ENCODE data around the gene MCM6. TPM values are rescaled to one million over a fixed set of nuclear protein-coding genes. Genes with fewer than 3 reads are reported as not detected.

Gene MCM6
- polyA plus RNA-seq, 1 of the 3 experiments (the other 2 are of a cell fraction), result 18.4 TPM

DNA sequence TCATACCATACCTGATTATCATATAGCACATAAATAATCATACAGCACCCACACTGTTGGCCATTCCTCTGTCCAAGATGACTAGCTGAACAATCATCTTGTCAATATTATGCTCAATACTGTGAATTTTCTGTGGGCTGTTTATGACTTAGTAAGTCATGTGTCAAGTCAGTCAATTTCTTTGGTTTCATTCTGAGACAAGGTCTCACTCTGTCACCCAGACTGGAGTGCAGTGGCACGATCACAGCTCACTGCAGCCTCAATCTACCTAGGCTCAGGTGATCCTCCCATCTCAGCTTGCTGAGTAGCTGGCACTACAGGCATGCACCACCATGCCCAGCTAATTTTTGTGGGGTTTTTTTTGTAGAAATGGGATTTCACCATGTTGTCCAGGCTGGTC, 5.7 kb downstream of the MCM6 start:
- ChIA-PET CTCF (interaction anchor here (1.3 kb wide), 1 partner anchor 26 kb away, joined by 4 read pairs; no protein-coding TSS in a partner anchor), POLR2A (no interaction called here)
- Histone ChIP-seq H3K9me2 (no peaks in the 10 kb centered on the region), H3F3A (replicated peaks; ENCODE audit: insufficient read depth) (peaks cover 3% of the 10 kb centered on the region), H3K27ac (ENCODE audit: low read depth in 2 of 2, low read length in 1 of 2) (no peak overlapping the region), H3K36me3 (replicated peaks in 1 of 2; ENCODE audit: control insufficient read depth in 1 of 2, insufficient read depth in 2 of 2, low read length in 1 of 2) (peaks cover 46 to 52% of the 10 kb centered on the region in 2 experiments), H3K4me2 (no peak overlapping the region), H2AFZ (ENCODE audit: low read depth) (no peak overlapping the region), H3K9ac (no peak overlapping the region), H3K9me3 (no peaks in the 10 kb centered on the region), H4K20me1 (ENCODE audit: insufficient read depth) (no peaks in the 10 kb centered on the region), H3K79me2 (ENCODE audit: insufficient read depth) (peaks cover 13% of the 10 kb centered on the region; the same call in 1 of the 2 replicates), H3K4me3 (ENCODE audit: low read depth in 2 of 2, low read length in 1 of 2) (no peak overlapping the region), H3K27me3 (ENCODE audit: insufficient read depth) (no peaks in the 10 kb centered on the region), H3K4me1 (ENCODE audit: control insufficient read depth in 1 of 2, insufficient read depth in 2 of 2, low read depth in 1 of 2, low read length in 1 of 2) (peaks cover 0 to 5% of the 10 kb centered on the region in 2 experiments; a peak in 1 of 4 replicates)
- no peak for DNase-seq
- TF ChIP-seq RCOR1 (IDR thresholded peaks at IDR 0.05; ENCODE audit: low read length), result no peak
- TF ChIP-seq, protein P1, sequence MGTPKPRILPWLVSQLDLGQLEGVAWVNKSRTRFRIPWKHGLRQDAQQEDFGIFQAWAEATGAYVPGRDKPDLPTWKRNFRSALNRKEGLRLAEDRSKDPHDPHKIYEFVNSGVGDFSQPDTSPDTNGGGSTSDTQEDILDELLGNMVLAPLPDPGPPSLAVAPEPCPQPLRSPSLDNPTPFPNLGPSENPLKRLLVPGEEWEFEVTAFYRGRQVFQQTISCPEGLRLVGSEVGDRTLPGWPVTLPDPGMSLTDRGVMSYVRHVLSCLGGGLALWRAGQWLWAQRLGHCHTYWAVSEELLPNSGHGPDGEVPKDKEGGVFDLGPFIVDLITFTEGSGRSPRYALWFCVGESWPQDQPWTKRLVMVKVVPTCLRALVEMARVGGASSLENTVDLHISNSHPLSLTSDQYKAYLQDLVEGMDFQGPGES (IDR thresholded peaks at IDR 0.05; ENCODE audit: low read depth, low read length), result no peak
- TF ChIP-seq RXRA (IDR thresholded peaks at IDR 0.05; ENCODE audit: borderline replicate concordance, low read depth), result no peak
- no peak for TF ChIP-seq RFX5 (IDR thresholded peaks at IDR 0.05; ENCODE audit: low read length)
- TF ChIP-seq GATA2 (CRISPR knock-in tag; IDR thresholded peaks at IDR 0.05), result no peak
- TF ChIP-seq GABPA (IDR thresholded peaks at IDR 0.05; ENCODE audit: low read depth), result no peak
- TF ChIP-seq, protein P2, sequence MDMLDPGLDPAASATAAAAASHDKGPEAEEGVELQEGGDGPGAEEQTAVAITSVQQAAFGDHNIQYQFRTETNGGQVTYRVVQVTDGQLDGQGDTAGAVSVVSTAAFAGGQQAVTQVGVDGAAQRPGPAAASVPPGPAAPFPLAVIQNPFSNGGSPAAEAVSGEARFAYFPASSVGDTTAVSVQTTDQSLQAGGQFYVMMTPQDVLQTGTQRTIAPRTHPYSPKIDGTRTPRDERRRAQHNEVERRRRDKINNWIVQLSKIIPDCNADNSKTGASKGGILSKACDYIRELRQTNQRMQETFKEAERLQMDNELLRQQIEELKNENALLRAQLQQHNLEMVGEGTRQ (IDR thresholded peaks at IDR 0.05; ENCODE audit: borderline replicate concordance, low read depth, low read length), result no peak
- no peak for TF ChIP-seq MXI1 (IDR thresholded peaks at IDR 0.05; ENCODE audit: low read depth, low read length)
- TF ChIP-seq FOXM1 (IDR thresholded peaks at IDR 0.05; ENCODE audit: low read depth), result no peak
- no peak for TF ChIP-seq TEAD4 (IDR thresholded peaks at IDR 0.05; ENCODE audit: borderline replicate concordance, insufficient read depth)
- TF ChIP-seq, protein P3, sequence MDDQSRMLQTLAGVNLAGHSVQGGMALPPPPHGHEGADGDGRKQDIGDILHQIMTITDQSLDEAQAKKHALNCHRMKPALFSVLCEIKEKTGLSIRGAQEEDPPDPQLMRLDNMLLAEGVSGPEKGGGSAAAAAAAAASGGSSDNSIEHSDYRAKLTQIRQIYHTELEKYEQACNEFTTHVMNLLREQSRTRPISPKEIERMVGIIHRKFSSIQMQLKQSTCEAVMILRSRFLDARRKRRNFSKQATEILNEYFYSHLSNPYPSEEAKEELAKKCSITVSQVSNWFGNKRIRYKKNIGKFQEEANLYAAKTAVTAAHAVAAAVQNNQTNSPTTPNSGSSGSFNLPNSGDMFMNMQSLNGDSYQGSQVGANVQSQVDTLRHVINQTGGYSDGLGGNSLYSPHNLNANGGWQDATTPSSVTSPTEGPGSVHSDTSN (IDR thresholded peaks at IDR 0.05), result no peak
- no peak for TF ChIP-seq YY1 (IDR thresholded peaks at IDR 0.05; ENCODE audit: low read depth)
- TF ChIP-seq, protein P4, sequence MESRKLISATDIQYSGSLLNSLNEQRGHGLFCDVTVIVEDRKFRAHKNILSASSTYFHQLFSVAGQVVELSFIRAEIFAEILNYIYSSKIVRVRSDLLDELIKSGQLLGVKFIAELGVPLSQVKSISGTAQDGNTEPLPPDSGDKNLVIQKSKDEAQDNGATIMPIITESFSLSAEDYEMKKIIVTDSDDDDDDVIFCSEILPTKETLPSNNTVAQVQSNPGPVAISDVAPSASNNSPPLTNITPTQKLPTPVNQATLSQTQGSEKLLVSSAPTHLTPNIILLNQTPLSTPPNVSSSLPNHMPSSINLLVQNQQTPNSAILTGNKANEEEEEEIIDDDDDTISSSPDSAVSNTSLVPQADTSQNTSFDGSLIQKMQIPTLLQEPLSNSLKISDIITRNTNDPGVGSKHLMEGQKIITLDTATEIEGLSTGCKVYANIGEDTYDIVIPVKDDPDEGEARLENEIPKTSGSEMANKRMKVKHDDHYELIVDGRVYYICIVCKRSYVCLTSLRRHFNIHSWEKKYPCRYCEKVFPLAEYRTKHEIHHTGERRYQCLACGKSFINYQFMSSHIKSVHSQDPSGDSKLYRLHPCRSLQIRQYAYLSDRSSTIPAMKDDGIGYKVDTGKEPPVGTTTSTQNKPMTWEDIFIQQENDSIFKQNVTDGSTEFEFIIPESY (IDR thresholded peaks at IDR 0.05; ENCODE audit: borderline replicate concordance, low read depth), result no peak
- TF ChIP-seq, protein P5, sequence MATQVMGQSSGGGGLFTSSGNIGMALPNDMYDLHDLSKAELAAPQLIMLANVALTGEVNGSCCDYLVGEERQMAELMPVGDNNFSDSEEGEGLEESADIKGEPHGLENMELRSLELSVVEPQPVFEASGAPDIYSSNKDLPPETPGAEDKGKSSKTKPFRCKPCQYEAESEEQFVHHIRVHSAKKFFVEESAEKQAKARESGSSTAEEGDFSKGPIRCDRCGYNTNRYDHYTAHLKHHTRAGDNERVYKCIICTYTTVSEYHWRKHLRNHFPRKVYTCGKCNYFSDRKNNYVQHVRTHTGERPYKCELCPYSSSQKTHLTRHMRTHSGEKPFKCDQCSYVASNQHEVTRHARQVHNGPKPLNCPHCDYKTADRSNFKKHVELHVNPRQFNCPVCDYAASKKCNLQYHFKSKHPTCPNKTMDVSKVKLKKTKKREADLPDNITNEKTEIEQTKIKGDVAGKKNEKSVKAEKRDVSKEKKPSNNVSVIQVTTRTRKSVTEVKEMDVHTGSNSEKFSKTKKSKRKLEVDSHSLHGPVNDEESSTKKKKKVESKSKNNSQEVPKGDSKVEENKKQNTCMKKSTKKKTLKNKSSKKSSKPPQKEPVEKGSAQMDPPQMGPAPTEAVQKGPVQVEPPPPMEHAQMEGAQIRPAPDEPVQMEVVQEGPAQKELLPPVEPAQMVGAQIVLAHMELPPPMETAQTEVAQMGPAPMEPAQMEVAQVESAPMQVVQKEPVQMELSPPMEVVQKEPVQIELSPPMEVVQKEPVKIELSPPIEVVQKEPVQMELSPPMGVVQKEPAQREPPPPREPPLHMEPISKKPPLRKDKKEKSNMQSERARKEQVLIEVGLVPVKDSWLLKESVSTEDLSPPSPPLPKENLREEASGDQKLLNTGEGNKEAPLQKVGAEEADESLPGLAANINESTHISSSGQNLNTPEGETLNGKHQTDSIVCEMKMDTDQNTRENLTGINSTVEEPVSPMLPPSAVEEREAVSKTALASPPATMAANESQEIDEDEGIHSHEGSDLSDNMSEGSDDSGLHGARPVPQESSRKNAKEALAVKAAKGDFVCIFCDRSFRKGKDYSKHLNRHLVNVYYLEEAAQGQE (IDR thresholded peaks at IDR 0.05; ENCODE audit: low read depth, low read length), result no peak
- WGBS (ENCODE audit: low lambda C conversion rate), result 100% methylated on average over 1 of the region's 1 CpG
